Ascending aorta (tissue), 2 donors: ENCODE results near the gene TMEM259. TPM values are rescaled to one million over a fixed set of nuclear protein-coding genes. Genes with fewer than 3 reads are reported as not detected.

ENCODE experiments used
- DNase-seq, 2 donors: peaks; one replicate each; pipeline ENCODE4 v3.0.0-alpha.2; 2019; ENCODE audit warnings: low spot score in 2 of 2
- H3K27ac ChIP-seq, 2 donors: fragments of 200-600 bp; sonication (generic); one replicate each; pipeline ENCODE4 v1.5.1; 2016 to 2017; ENCODE audit warnings: mild to moderate bottlenecking in 1 of 2
- H3K27me3 ChIP-seq: fragments of 200-600 bp; sonication (generic); one replicate; pipeline ENCODE4 v1.5.1; 2017
- H3K36me3 ChIP-seq, 2 donors: fragments of 200-600 bp; sonication (generic); one replicate each; pipeline ENCODE4 v1.5.1; 2016
- H3K4me1 ChIP-seq, 2 donors: fragments of 200-600 bp; sonication (generic); one replicate each; pipeline ENCODE4 v1.5.1; 2016 to 2017; ENCODE audit warnings: mild to moderate bottlenecking in 1 of 2
- H3K4me3 ChIP-seq, 2 donors: fragments of 200-600 bp; sonication (generic); one replicate each; pipeline ENCODE4 v1.5.1; 2016 to 2017; ENCODE audit warnings: mild to moderate bottlenecking in 1 of 2
- H3K9me3 ChIP-seq, 2 donors: fragments of 200-600 bp; sonication (generic); one replicate each; pipeline ENCODE4 v1.5.1; 2016
- intact Hi-C: fragments of 100-400 bp; cut with DNase I; formaldehyde crosslinking; loops from one replicate; pipeline ENCODE4 v1.15.1; 2023
- total RNA-seq: library from RNA; depleted of rRNA; stranded (reverse); fragments of >200 nt; gene quantifications from one replicate; pipeline ENCODE4 v1.1.0, GENCODE V29; 2016
- TF ChIP-seq, protein P1 (sequence below), 3 experiments: fragments of 200-600 bp in 2 of 3; fragments of 450-650 bp in 1 of 3; sonication (generic) in 2 of 3; IDR thresholded peaks; one replicate each; pipeline ENCODE4 v1.5.1; 2016 to 2019; ENCODE audit warnings: antibody characterized with exemption in 3 of 3, mild to moderate bottlenecking in 1 of 3, moderate library complexity in 1 of 3

TMEM259 gene
- total RNA-seq, 1 donor from 2014 or later = 452 TPM

DNA sequence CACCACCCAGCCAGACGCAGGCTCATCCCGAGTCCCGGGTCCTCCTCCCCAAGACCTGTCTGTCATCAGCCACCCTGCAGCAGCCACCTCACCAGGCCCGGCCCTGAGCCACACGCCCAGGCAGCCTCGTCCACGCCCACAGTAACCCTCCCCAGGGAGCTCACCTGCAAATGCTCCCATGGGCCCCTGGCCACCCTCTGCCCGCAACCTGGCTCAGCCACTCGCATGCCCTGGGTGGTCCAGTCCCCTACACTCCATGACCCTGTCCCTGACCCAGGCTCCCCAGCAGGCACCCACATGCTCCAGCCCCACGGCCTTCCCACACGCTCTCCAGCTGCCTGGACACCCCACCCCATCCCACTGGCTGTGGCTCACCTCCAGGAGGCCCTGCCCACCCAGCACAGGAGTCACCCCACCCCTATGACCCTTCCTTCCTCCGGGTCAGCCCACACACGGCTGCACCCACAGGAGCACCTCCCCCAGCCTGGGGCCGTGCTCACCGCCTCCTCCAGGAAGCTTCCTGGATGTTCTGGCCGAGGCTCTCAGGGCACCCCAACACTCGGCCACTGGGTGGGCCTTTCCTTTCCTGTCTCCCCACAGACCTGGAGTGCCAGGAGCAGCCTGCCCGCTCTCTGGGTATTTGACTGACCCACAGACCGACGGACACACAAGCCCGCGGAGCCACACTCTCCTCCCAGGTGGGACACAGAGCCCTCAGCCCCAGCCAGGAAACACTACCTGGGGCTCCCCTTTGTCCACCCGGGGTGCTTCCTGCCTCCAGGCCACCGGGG is 3.6 kb downstream of the TMEM259 start:
- Histone ChIP-seq H3K36me3 (peaks cover 26 to 27% of the 10 kb centered on the region in 2 donors), H3K4me3 (peak overlapping the region in 1 of 2 donors; percentile 7), H3K4me1 (peaks cover 35 to 45% of the 10 kb centered on the region in 2 donors), H3K27me3 (no peaks in the 10 kb centered on the region), H3K27ac (no peak overlapping the region), H3K9me3 (no peaks in the 10 kb centered on the region)
- TF ChIP-seq, protein P1, sequence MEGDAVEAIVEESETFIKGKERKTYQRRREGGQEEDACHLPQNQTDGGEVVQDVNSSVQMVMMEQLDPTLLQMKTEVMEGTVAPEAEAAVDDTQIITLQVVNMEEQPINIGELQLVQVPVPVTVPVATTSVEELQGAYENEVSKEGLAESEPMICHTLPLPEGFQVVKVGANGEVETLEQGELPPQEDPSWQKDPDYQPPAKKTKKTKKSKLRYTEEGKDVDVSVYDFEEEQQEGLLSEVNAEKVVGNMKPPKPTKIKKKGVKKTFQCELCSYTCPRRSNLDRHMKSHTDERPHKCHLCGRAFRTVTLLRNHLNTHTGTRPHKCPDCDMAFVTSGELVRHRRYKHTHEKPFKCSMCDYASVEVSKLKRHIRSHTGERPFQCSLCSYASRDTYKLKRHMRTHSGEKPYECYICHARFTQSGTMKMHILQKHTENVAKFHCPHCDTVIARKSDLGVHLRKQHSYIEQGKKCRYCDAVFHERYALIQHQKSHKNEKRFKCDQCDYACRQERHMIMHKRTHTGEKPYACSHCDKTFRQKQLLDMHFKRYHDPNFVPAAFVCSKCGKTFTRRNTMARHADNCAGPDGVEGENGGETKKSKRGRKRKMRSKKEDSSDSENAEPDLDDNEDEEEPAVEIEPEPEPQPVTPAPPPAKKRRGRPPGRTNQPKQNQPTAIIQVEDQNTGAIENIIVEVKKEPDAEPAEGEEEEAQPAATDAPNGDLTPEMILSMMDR (IDR thresholded peaks at IDR 0.05) = no peak
- intact Hi-C loops = no loop called here
- no peak for DNase-seq

- no peak overlapping the region for H3K27ac ChIP-seq
Observed at GRCh38 chr19:1016647-1017114, 4.2 kb downstream of the TMEM259 start.

GRCh38 chr19:1015782-1016646 is 4.9 kb downstream of the TMEM259 start:
- TF ChIP-seq, protein P1 (IDR thresholded peaks at IDR 0.05) = no peak
- Histone ChIP-seq H3K4me1 (peaks cover 30 to 39% of the 10 kb centered on the region in 2 donors), H3K36me3 (peaks cover 39 to 40% of the 10 kb centered on the region in 2 donors), H3K27me3 (no peaks in the 10 kb centered on the region), H3K4me3 (peak overlapping the region in 1 of 2 donors; percentile 10), H3K27ac (no peak overlapping the region), H3K9me3 (no peaks in the 10 kb centered on the region)
- no peak for DNase-seq
- intact Hi-C loops = no loop called here

More at GRCh38 chr19:1016647-1017114, 4.2 kb downstream of the TMEM259 start:
- H3K27me3 ChIP-seq = no peaks in the 10 kb centered on the region
- H3K36me3 ChIP-seq = peaks cover 32 to 33% of the 10 kb centered on the region in 2 donors
- H3K4me1 ChIP-seq = peaks cover 30 to 39% of the 10 kb centered on the region in 2 donors
- H3K4me3 ChIP-seq = peak overlapping the region in 1 of 2 donors; percentile 10
- TF ChIP-seq, protein P1 (IDR thresholded peaks at IDR 0.05) = no peak
- intact Hi-C loops = no loop called here
- H3K9me3 ChIP-seq = no peaks in the 10 kb centered on the region
- no peak for DNase-seq

DNA sequence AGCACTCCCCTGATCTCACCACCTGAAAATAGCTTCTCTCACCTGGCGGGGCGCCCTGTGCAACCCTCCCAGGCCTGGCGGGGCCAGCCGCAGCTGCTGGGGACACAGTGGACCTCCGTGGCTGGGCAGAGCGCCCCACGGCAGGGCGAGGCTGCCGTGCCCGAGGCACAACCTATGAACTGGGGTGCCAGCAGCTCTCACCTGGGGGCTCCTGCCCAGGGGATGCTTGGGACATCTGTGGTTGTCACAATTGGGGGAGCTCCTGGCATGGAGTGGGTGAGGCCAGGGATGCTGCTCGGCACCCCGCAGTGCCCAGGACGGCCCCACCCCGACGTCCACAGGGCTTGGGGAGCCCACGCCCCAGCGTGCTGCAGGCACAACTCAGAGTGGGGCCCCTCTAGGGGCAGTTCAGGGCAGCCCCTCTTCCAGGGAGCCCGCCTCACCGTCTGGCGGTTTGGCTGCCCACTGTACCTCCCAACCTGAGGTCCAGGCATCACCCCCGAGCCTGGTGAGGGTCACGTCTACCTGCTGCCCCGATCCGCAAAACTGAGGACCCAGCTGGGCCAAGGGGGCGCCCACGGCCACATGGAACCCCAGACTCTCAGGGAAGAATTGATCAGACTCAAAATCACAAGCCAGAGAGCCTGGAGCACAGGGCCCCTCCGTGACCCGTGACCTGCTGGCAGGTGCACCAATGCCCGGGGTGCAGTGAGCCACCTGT is 5.7 kb downstream of the TMEM259 start:
- Histone ChIP-seq H3K9me3 (no peaks in the 10 kb centered on the region), H3K27me3 (no peaks in the 10 kb centered on the region), H3K27ac (no peak overlapping the region), H3K4me3 (no peak overlapping the region), H3K36me3 (peaks cover 47 to 48% of the 10 kb centered on the region in 2 donors), H3K4me1 (peaks cover 30 to 39% of the 10 kb centered on the region in 2 donors)
- TF ChIP-seq, protein P1 (IDR thresholded peaks at IDR 0.05) = no peak
- intact Hi-C loops = no loop called here
- no peak for DNase-seq
